ENCODE measurements around the gene STRN.
"Not testable (repeated sequence)": the region's sequence is repeated elsewhere in the genome, so short reads cannot be mapped to it uniquely, and the experiment has no call there.

STRN gene

DNA sequence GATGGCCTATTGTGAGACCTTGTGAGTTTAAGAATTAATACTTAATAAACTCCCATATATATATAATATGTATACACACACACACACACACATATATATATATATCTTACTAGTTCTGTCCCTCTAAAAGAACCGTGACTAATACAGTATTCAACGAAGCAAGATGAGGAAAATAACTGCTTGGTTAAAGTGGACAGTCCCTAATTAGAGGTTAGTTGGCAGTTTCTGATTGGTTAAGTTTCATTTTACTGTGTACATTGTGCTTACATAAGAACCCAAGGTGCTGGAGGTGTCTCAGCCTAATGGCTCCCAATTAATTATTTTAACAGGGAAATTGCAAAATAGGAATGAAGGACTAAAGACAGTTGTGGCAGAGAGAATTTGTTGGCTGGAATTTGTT, 132.1 kb downstream of the STRN start:
- no peak for DNase-seq

DNA sequence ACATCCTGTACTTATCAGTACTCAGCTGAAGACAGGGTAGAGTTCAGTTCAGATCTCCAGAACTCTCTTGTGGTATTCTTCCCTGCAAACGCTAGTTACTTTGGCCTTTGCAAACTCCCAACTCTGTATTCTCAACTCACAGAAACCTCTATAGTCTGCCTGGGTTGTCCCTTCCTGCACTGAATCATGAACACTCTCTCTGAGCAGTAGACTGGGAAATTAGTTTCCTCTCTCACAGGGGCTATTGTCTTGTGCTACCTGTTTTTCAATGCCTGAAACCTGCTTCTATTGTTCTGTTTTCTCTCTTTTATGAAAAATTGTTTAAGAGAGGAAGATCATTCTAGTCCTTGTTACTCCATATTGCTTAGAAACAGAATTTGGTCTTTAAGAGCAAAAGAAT, 135.2 kb downstream of the STRN start:
- DNase-seq, result no peak

DNA sequence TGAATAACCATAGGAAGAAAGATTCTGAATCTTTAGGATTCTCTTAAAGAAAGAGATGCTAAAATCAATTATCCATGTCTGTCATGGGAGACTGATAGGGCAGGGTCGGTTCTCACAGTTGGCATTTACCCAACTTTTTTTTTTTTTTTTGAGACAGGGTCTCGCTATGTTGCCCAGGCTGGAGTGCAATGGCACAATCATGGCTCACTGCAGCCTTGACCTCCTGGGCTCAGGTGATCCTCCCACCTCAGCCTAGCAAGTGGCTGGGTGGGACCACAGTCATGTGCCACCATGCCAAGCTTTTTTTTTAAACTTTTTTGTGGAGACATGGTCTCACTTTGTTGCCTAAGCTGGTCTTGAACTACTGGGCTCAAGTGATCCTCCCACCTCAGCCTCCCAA, 141.7 kb downstream of the STRN start:
- not testable (repeated sequence) for DNase-seq

DNA sequence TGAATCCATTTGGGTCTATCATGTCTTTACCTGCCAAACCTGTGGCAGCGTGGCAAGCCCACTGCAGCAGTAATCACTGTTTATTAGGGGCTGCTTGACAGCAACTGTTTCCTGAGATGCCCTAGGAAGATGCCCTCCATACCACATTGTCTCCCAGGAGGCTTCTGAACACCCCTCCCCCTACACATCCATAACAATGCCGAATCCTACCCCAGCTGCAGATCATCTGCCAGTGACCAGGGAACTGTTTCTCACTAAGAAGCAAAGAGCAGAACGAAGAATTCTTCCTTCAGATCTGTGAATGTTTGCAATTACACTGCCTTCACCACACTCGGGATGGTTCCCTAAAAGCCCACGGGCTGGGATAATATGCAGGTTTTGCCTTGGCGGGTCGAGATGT, 142.1 kb downstream of the STRN start:
- DNase-seq, result no peak

GRCh38 chr2:36823862-36824261, 142.5 kb downstream of the STRN start:
- no peak for DNase-seq

GRCh38 chr2:36820942-36821605, 145.3 kb downstream of the STRN start:
- DNase-seq, result no peak

DNA sequence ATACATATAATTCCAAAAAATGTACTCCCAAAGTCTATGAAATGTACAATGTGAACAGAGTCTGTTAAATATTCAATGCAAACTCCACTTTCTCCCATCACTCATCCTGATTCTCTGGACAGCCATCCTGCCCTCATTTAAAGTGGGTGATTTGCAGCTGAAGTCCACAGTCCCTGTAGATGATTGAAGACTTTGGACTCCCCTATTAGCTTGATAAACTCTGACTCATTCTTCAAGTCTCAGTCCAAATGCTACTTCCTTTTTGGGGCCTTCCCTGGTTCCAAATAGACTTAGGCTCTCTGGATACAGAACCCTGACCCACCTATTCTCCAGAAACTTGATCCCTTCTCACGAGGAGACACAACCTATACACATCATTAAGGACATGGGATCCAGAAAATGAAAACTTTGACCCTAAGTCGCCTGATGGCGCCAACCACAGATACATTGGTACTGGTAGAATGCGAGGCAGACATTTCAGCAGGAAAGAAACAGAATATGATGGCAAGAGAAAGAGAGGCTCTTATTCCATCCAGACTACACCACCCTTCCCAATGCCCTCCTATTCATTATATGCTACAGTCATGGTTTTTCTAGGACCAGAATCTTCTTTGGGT, 147.1 kb downstream of the STRN start:
- DNase-seq, result no peak

GRCh38 chr2:36818542-36818941, 147.8 kb downstream of the STRN start:
- no peak for DNase-seq

DNA sequence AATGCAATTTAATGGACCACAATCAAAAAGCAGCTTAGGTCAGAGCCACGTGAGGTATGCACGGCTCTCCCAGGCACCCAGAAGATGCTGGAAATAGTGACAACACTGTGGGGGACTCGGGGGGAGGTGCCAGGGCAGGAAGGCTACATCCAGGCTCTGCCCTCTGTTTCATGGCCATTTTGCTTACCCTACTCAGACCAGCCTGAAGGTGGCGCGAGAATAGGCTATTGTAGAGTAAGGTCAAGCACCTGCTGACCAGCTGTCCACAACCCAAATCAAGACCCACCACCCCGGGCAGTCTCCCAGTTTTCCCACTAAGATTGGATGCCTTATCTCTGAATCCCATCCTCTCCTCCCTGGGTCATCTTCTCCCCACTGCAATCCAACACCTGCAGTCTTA, 154.1 kb downstream of the STRN start:
- no peak for DNase-seq

- no peak for DNase-seq
These were observed 155.3 kb downstream of the STRN start for GRCh38 chr2:36811071-36811470.

- DNase-seq, result no peak
These were observed 157.3 kb downstream of the STRN start for GRCh38 chr2:36809069-36809445.

DNA sequence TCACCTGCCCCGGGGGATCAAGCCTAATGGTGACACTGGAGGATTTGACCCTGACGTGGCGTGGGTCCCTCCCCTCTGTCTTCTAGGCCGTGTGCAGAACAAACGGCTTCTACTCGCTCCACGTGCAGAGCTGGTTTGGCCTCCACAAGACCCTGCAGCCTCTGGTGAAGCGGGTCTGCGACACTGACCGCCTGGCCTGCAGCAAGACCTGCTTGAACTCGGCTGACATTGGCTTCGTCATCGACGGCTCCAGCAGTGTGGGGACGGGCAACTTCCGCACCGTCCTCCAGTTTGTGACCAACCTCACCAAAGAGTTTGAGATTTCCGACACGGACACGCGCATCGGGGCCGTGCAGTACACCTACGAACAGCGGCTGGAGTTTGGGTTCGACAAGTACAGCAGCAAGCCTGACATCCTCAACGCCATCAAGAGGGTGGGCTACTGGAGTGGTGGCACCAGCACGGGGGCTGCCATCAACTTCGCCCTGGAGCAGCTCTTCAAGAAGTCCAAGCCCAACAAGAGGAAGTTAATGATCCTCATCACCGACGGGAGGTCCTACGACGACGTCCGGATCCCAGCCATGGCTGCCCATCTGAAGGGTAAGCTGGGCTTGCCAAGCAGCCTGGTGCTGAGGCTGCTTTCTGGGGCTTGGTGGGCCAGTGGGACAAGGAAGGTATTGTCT, 157.8 kb downstream of the STRN start:
- DNase-seq, result no peak

GRCh38 chr2:36807223-36807886, 159.0 kb downstream of the STRN start:
- no peak for DNase-seq

DNA sequence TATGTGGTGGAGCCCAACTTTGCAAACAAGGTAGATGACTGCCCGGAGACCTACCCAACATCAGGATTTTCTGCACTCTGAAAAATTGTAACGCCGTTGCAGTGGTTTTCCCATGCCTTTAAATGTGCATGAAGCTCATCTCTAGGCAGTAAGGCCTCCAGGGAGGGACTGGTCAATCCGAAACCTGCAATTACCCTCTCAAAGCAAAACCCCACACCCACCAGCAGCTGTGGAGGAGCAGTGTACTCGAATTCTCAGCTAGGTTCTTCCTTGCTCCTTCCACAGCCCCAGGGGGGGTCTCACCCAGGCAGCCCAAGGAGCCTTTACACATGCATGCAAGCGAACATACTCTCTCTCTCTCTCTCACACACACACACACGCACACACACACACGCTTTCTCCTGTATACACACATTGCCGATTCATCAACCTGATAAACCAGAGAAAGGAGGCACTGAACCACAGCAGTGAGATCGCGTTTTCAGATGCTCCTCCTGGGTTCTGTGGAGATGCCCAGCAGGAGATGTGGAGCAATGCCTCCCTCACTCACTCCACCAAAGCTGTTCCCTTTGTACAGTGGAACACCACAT, 160.6 kb downstream of the STRN start:
- no peak for DNase-seq

DNA sequence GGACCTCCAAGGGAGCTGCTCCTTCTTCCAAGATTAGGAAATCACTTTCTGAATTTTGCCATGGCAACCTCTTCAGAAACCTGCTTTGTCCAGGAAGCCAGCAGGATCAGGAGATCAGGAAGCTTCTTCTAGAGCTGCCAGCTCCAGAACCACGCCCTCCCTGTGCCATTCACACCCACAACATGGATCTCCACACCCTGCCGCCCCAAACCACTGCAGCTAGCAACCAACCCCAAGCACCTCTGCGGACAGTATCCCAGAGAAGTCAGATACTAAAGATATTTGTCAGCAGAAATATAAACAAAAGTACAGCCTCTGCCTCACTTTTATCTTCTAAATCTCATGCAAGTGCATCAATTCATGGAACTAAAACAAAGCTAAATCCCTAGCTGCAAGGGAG, 163.4 kb downstream of the STRN start:
- no peak for DNase-seq

DNA sequence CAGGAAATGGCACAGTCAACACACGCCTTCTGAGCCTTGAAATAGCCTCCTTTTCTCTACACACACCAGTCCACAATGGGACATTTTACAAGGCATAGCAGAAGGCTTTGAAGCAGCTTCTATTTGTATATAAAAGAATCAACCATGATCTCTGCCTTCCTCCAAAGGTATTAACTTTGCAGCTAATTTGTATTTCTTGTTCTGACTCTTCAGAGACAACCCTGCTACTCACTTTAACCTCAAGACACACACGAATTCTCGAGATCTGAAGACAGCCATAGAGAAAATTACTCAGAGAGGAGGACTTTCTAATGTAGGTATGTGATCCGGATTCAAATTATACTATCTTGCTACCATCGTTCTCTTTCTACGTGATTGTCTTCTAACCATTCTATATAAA, 165.2 kb downstream of the STRN start:
- no peak for DNase-seq

- peak; percentile 48 for DNase-seq
These were observed 166.0 kb downstream of the STRN start for GRCh38 chr2:36800381-36800780.

DNA sequence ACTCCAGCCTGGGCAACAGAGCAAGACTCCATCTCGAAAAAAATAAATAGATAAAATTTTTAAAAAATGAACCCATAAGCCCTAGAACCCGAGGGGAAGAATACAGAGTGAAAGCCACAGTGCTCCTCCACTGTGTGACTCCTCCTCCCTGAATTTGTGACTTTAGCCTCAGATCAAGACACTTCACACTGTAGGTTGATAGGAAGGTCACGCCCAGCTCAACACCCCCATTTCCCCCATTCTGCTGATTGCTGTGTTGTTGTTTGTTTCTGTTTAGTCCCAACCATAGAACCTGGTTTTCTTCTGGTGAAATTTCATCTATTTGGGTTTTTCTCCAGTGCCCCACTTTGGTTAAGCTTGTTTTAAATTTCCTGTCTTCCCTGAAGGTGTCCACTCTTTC, 167.6 kb downstream of the STRN start:
- no peak for DNase-seq

DNA sequence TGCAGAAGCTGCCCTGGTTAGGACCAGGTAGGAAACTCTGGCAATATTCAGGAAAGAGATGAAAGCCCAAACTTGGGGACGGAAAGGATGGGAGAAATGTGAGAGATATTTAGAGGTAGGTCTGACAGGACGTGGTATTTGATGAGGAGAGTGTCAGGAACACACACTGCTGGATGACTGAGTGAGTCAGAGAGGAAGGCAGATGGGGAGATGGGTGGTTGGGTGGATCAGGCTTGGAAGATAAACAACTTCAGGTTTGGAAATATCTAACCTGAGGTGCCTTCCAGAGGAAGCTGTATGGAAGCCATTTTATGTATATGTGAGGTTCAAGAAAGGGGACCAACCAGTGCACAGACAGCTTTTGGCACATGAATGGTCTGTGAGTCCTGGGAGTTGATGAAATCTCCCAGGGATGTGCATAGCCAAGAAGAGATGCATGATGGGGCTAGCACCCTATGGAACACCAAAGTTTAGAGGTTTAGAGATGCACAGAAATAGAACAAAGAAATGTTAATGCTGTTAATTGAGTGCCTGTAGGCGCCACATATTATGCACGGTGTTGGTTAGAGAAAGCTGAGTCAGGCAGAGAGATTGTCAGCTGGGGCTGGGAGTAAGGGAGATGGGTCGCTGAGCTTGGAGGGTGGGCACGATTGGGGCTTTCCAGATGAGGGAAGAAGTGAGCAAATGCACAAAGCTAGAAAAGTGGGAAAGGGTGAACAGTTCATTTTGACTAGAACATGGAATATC, 168.8 kb downstream of the STRN start:
- no peak for DNase-seq
